ENCODE results near the gene WASF2. TPM values are rescaled to one million over a fixed set of nuclear protein-coding genes. Genes with fewer than 3 reads are reported as not detected.

WASF2 gene
- total and polyA plus RNA-seq, 2 of the 13 experiments (the other 11 are each of a cell fraction or from before 2014, with no cell fraction given): 10.4 to 27.7 TPM

- TF ChIP-seq ZNF800 (CRISPR knock-in tag; IDR thresholded peaks at IDR 0.05): 0 out of 2 replicates have a peak, but pooled peaks have one; percentile 4
- TF ChIP-seq ZNF564 (CRISPR knock-in tag; IDR thresholded peaks at IDR 0.05): no peak
- TF ChIP-seq, protein P1, sequence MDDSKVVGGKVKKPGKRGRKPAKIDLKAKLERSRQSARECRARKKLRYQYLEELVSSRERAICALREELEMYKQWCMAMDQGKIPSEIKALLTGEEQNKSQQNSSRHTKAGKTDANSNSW (CRISPR knock-in tag; IDR thresholded peaks at IDR 0.05; ENCODE audit: borderline replicate concordance): no peak
These were observed 122.8 kb downstream of the WASF2 start (continued) for GRCh38 chr1:27367160-27367650.

DNA sequence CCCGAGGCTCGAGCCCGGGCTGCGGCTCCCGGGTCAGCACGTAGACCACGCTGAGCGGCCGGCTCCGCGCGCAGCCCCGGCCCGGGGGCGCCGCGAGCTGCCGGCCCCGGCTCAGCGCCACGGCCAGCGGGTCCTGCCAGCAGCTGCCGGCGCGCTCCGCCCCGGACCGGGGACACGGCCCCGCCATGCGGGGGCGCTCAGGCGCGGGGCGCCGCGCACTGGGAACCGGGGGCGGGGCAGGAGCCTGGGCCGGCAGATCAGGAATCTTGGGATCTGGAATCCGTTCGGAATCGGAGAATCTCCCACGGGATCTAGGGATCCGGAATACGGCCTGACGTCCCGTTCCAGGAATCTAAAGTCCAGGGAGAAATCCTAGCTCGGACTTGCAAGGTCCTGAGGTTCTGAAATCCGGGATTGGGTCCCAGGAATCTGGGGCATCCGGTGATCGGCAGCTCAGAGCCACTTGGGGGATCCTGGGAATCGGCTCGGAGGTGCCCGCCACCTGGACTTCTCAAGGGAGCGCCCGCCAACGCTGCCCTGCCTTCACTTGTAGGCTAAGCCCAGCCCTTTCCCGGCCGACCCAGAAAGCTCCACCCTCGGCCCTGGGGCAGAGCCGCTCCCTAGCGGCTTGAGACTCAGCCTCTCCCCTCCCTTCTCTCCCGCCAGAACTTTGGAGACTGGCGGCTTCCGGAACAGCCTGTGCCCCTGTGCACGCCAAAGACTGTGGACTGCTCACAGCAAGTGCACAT lies 123.4 kb downstream of the WASF2 start, which contains the start of gene MAP3K6:
MAP3K6 (minus strand) TSS at position 551 of the 749 bp plus-strand sequence; CDS start at position 187, 364 bp downstream.
- 0% methylated on average over 2 of the region's 67 CpGs for WGBS (ENCODE audit: low lambda C conversion rate)
- ChIA-PET POLR2A (interaction anchor here (0.8 to 3.2 kb wide), 9 partner anchors 15 to 407 kb away, joined by 3 to 20 read pairs (median 6); partner anchors contain the start of genes FAM76A, IFI6, SLC9A1 and STX12), CTCF (ENCODE audit: low intra/inter-chr PET ratio, low total read pairs) (interaction anchor here (1.1 kb wide), 1 partner anchor 21 kb away, joined by 3 read pairs; no protein-coding TSS in a partner anchor)
- ATAC-seq (peak; percentile 72), DNase-seq (ENCODE audit: low spot score) (no peak), FAIRE-seq (peak; percentile 26)
- BruUV-seq (replicated peaks): no TSS peak
- intact Hi-C loops (cut with micrococcal nuclease; ENCODE audit: unreplicated experiment): no loop called here
- Histone ChIP-seq H3K36me3 (replicated peaks in 1 of 2; ENCODE audit: control insufficient read depth in 1 of 2, insufficient read depth in 2 of 2, low read length in 2 of 2) (no peaks in the 10 kb centered on the region), H3K4me1 (ENCODE audit: insufficient read depth, low read length) (peaks cover 27% of the 10 kb centered on the region), H3K4me2 (ENCODE audit: low read depth, low read length) (peak within 1 kb of the TSS; percentile 84), H3K9ac (ENCODE audit: insufficient read depth, low read depth, low read length) (peak within 1 kb of the TSS; percentile 66), H2AFZ (ENCODE audit: low read length) (peak within 1 kb of the TSS; percentile 91), H3K79me2 (ENCODE audit: insufficient read depth, low read length) (no peaks in the 10 kb centered on the region), H3K4me3 (replicated peaks in 1 of 3; ENCODE audit: insufficient read depth in 1 of 3, low read depth in 2 of 3, low read length in 3 of 3) (peak within 1 kb of the TSS; percentile 64 to 84 (median 84)), H3K27me3 (ENCODE audit: control insufficient read depth in 1 of 2, insufficient read depth in 2 of 2, low read length in 2 of 2) (peaks cover 3 to 16% of the 10 kb centered on the region in 2 experiments; a peak in 3 of 5 replicates), H3K9me3 (ENCODE audit: low read length) (no peaks in the 10 kb centered on the region), H4K20me1 (ENCODE audit: insufficient read depth, low read length) (no peaks in the 10 kb centered on the region), H3K27ac (ENCODE audit: extremely low read length, insufficient read depth, low read length) (peak within 1 kb of the TSS; percentile 33)
- in situ Hi-C loops (cut with HindIII; ENCODE audit: extremely low pct_ligation_motif_present, low pct_unique_long_range_greater_than_20kb): no loop called here
- TF ChIP-seq CTCF (CRISPR knock-in tag; IDR thresholded peaks at IDR 0.05) (peak; percentile 54), GMEB1 (CRISPR knock-in tag; IDR thresholded peaks at IDR 0.05; ENCODE audit: borderline replicate concordance) (peak; percentile 16; the same call in 1 of the 2 replicates), UBTF (CRISPR knock-in tag; IDR thresholded peaks at IDR 0.05) (peak; percentile 43; the same call in 1 of the 2 replicates), POLR2G (IDR thresholded peaks at IDR 0.05; ENCODE audit: low read depth, low read length) (0 out of 2 replicates have a peak, but pooled peaks have one; percentile 17)
- TF ChIP-seq, protein P2, sequence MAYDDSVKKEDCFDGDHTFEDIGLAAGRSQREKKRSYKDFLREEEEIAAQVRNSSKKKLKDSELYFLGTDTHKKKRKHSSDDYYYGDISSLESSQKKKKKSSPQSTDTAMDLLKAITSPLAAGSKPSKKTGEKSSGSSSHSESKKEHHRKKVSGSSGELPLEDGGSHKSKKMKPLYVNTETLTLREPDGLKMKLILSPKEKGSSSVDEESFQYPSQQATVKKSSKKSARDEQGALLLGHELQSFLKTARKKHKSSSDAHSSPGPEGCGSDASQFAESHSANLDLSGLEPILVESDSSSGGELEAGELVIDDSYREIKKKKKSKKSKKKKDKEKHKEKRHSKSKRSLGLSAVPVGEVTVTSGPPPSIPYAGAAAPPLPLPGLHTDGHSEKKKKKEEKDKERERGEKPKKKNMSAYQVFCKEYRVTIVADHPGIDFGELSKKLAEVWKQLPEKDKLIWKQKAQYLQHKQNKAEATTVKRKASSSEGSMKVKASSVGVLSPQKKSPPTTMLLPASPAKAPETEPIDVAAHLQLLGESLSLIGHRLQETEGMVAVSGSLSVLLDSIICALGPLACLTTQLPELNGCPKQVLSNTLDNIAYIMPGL (CRISPR knock-in tag; IDR thresholded peaks at IDR 0.05; ENCODE audit: borderline replicate concordance in 1 of 2, low read depth in 1 of 2): peak in 1 of 2 experiments; percentile 41; a peak in 1 of 4 replicates
